HepG2 (cell line): ENCODE measurements around the gene SH3D19. TPM values are rescaled to one million over a fixed set of nuclear protein-coding genes. Genes with fewer than 3 reads are reported as not detected.
A peak's percentile ranks its signal among the peaks of the same experiment; 100 is the strongest.

Experiments used
- CREB1 ChIP-seq, 2 experiments: fragments of 450-650 bp in 1 of 2; IDR thresholded peaks; 2 replicates each; pipeline ENCODE4 v1.6.1; 2016 to 2017; ENCODE audit warnings: control low read depth in 1 of 2, mild to moderate bottlenecking in 1 of 2, missing compliant biosample characterization in 1 of 2, missing genetic modification characterization in 1 of 2
- EHMT2 ChIP-seq: fragments of 200-600 bp; sonication (generic); IDR thresholded peaks from 2 replicates; pipeline ENCODE4 v1.7.0; 2017; ENCODE audit warnings: antibody characterized with exemption, low read depth, low read length, borderline replicate concordance
- FOXP4 ChIP-seq: sonication (generic); formaldehyde crosslinking; IDR thresholded peaks from 2 replicates; pipeline ENCODE4 v1.4.0; 2020; ENCODE audit warnings: missing genetic modification reagents
- ISL2 ChIP-seq: sonication (generic); formaldehyde crosslinking; IDR thresholded peaks from 2 replicates; pipeline ENCODE4 v1.5.0; 2020; ENCODE audit warnings: missing genetic modification reagents
- KLF9 ChIP-seq: IDR thresholded peaks from 2 replicates; pipeline ENCODE4 v1.6.1; 2016; ENCODE audit warnings: low read depth
- MED13 ChIP-seq: sonication (generic); formaldehyde crosslinking; IDR thresholded peaks from 2 replicates; pipeline ENCODE4 v1.5.0; 2020; ENCODE audit warnings: missing genetic modification reagents
- NKX3-1 ChIP-seq: sonication (generic); formaldehyde crosslinking; IDR thresholded peaks from 2 replicates; pipeline ENCODE4 v1.5.0; 2020; ENCODE audit warnings: missing genetic modification reagents
- POLR2G ChIP-seq: fragments of 200-400 bp; formaldehyde crosslinking; IDR thresholded peaks from 2 replicates; pipeline ENCODE4 v1.6.1; 2018; ENCODE audit warnings: mild to moderate bottlenecking, low read depth, low read length, moderate library complexity
- TERF1 ChIP-seq: sonication (generic); formaldehyde crosslinking; IDR thresholded peaks from 2 replicates; pipeline ENCODE4 v1.8.0; 2022; ENCODE audit warnings: mild to moderate bottlenecking, missing genetic modification reagents, moderate library complexity
- XRCC5 ChIP-seq: fragments of 200-400 bp; formaldehyde crosslinking; optimal IDR thresholded peaks from 2 replicates; pipeline ENCODE3; 2017; ENCODE audit warnings: mild to moderate bottlenecking, low read length
- ZNF317 ChIP-seq: sonication (generic); formaldehyde crosslinking; IDR thresholded peaks from 2 replicates; pipeline ENCODE4 v1.5.0; 2020; ENCODE audit warnings: mild to moderate bottlenecking, missing genetic modification reagents
- ZNF558 ChIP-seq: sonication (generic); formaldehyde crosslinking; IDR thresholded peaks from 2 replicates; pipeline ENCODE4 v1.9.0; 2022; ENCODE audit warnings: mild to moderate bottlenecking, missing genetic modification reagents, borderline replicate concordance
- ZNF644 ChIP-seq: IDR thresholded peaks from 2 replicates; pipeline ENCODE4 v1.6.1; 2016; ENCODE audit warnings: low read depth
- ZNF674 ChIP-seq: sonication (generic); formaldehyde crosslinking; IDR thresholded peaks from 2 replicates; pipeline ENCODE4 v1.5.0; 2020; ENCODE audit warnings: low read depth, mild to moderate bottlenecking, missing genetic modification reagents
- ZNF782 ChIP-seq: sonication (generic); formaldehyde crosslinking; IDR thresholded peaks from 2 replicates; pipeline ENCODE4 v1.4.0; 2020; ENCODE audit warnings: missing genetic modification reagents, mild to moderate bottlenecking, borderline replicate concordance
- polyA plus RNA-seq, 8 experiments: library from polyadenylated mRNA; depleted of rRNA in 3 of 8; stranded (reverse) in 7 of 8; unstranded in 1 of 8; fragments of >200 nt; fragmentation: Illumina TruSeq in 4 of 8; extraction: Trizol in 4 of 8; gene quantifications; 2 replicates each; pipeline versions ENCODE4 v1.2.1 to v1.2.3, GENCODE V29; 2011 to 2016; ENCODE audit warnings: low read depth in 4 of 8, missing spikeins in 1 of 8, mixed read lengths in 1 of 8; ENCODE audit not compliant: insufficient read depth in 1 of 8
- total RNA-seq, 5 experiments: library from RNA; depleted of rRNA; stranded (reverse); fragments of >200 nt; fragmentation: Illumina TruSeq; extraction: Trizol; gene quantifications; 2 replicates each; pipeline ENCODE4 v1.2.3, GENCODE V29; 2016; ENCODE audit warnings: low read depth in 1 of 5
- TF ChIP-seq, protein P1 (sequence below): sonication (generic); formaldehyde crosslinking; IDR thresholded peaks from 2 replicates; pipeline ENCODE4 v1.5.0; 2020; ENCODE audit warnings: missing genetic modification reagents
- TF ChIP-seq, protein P2 (sequence below): sonication (generic); formaldehyde crosslinking; IDR thresholded peaks from 2 replicates; pipeline ENCODE4 v1.4.0; 2020; ENCODE audit warnings: mild to moderate bottlenecking, missing genetic modification reagents
- TF ChIP-seq, protein P3 (sequence below): fragments of 450-650 bp; IDR thresholded peaks from 2 replicates; pipeline ENCODE4 v1.6.1; 2017

SH3D19 gene
- total and polyA plus RNA-seq, 2 of the 13 experiments (the other 11 are each of a cell fraction or from before 2014, with no cell fraction given), result 31.2 to 38.0 TPM

- TF ChIP-seq, protein P1, sequence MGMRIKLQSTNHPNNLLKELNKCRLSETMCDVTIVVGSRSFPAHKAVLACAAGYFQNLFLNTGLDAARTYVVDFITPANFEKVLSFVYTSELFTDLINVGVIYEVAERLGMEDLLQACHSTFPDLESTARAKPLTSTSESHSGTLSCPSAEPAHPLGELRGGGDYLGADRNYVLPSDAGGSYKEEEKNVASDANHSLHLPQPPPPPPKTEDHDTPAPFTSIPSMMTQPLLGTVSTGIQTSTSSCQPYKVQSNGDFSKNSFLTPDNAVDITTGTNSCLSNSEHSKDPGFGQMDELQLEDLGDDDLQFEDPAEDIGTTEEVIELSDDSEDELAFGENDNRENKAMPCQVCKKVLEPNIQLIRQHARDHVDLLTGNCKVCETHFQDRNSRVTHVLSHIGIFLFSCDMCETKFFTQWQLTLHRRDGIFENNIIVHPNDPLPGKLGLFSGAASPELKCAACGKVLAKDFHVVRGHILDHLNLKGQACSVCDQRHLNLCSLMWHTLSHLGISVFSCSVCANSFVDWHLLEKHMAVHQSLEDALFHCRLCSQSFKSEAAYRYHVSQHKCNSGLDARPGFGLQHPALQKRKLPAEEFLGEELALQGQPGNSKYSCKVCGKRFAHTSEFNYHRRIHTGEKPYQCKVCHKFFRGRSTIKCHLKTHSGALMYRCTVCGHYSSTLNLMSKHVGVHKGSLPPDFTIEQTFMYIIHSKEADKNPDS, result no peak
- no peak for TF ChIP-seq CREB1 (IDR thresholded peaks at IDR 0.05)
- TF ChIP-seq CREB1 (CRISPR knock-in tag; IDR thresholded peaks at IDR 0.05), result 0 out of 2 replicates have a peak, but pooled peaks have one; percentile 12
- 0 out of 2 replicates have a peak, but pooled peaks have one; percentile 1 for TF ChIP-seq KLF9 (CRISPR knock-in tag)
- peak; percentile 25; the same call in 1 of the 2 replicates for TF ChIP-seq ZNF782 (CRISPR knock-in tag)
- TF ChIP-seq ZNF674 (CRISPR knock-in tag), result no peak
- peak; percentile 55; the same call in 1 of the 2 replicates for TF ChIP-seq ZNF644 (CRISPR knock-in tag)
- TF ChIP-seq, protein P2, sequence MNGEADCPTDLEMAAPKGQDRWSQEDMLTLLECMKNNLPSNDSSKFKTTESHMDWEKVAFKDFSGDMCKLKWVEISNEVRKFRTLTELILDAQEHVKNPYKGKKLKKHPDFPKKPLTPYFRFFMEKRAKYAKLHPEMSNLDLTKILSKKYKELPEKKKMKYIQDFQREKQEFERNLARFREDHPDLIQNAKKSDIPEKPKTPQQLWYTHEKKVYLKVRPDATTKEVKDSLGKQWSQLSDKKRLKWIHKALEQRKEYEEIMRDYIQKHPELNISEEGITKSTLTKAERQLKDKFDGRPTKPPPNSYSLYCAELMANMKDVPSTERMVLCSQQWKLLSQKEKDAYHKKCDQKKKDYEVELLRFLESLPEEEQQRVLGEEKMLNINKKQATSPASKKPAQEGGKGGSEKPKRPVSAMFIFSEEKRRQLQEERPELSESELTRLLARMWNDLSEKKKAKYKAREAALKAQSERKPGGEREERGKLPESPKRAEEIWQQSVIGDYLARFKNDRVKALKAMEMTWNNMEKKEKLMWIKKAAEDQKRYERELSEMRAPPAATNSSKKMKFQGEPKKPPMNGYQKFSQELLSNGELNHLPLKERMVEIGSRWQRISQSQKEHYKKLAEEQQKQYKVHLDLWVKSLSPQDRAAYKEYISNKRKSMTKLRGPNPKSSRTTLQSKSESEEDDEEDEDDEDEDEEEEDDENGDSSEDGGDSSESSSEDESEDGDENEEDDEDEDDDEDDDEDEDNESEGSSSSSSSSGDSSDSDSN, result no peak; the same call in 1 of the 2 replicates
- peak; percentile 79 for TF ChIP-seq FOXP4 (CRISPR knock-in tag)
- peak; percentile 78; the same call in 1 of the 2 replicates for TF ChIP-seq MED13 (CRISPR knock-in tag)
- 0 out of 2 replicates have a peak, but pooled peaks have one; percentile 2 for TF ChIP-seq NKX3-1 (CRISPR knock-in tag)
- TF ChIP-seq TERF1 (CRISPR knock-in tag), result no peak
- 0 out of 2 replicates have a peak, but pooled peaks have one; percentile 9 for TF ChIP-seq ZNF558 (CRISPR knock-in tag)
- TF ChIP-seq ZNF317 (CRISPR knock-in tag), result 0 out of 2 replicates have a peak, but pooled peaks have one; percentile 10
- TF ChIP-seq, protein P3, sequence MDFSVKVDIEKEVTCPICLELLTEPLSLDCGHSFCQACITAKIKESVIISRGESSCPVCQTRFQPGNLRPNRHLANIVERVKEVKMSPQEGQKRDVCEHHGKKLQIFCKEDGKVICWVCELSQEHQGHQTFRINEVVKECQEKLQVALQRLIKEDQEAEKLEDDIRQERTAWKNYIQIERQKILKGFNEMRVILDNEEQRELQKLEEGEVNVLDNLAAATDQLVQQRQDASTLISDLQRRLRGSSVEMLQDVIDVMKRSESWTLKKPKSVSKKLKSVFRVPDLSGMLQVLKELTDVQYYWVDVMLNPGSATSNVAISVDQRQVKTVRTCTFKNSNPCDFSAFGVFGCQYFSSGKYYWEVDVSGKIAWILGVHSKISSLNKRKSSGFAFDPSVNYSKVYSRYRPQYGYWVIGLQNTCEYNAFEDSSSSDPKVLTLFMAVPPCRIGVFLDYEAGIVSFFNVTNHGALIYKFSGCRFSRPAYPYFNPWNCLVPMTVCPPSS, result no peak
- peak; percentile 43; the same call in 1 of the 2 replicates for TF ChIP-seq EHMT2
- peak; percentile 71 for TF ChIP-seq ISL2 (CRISPR knock-in tag)
- TF ChIP-seq XRCC5, result no peak
- peak; percentile 25 for TF ChIP-seq POLR2G
Measured at GRCh38 chr4:151324124-151324751, 1.2 kb downstream of the SH3D19 start (continued).
